Activated T-cell treated with anti-CD3 and anti-CD28 coated beads for 4 hours (primary cell): ENCODE results near the gene TERB1.

Experiments used
- DNase-seq: peaks from one replicate; pipeline ENCODE4 v3.0.0-alpha.2; 2020

Gene TERB1, protein sequence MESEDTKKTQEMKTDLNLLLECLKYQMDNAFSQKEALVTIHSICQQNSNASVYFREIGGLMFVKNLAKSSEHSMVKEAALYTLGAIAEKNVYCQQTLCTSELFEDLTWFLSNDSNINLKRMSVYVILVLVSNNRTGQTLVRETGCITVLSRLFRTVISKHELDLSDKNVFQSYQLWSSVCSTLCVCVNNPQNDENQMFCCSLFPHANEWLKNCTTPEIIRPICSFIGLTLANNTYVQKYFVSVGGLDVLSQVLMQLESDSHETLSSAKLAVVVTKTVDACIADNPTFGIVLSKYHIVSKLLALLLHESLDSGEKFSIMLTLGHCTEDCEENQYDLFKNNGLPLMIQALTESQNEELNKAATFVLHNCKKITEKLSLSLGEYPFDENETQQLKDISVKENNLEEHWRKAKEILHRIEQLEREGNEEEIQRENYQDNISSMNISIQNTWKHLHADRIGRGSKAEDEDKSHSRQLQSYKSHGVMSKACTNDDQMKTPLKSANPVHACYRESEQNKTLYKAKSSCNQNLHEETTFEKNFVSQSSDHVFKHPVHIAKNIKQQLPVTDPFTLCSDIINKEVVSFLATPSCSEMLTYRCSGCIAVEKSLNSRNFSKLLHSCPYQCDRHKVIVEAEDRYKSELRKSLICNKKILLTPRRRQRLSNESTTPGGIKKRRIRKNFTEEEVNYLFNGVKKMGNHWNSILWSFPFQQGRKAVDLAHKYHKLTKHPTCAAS

DNA sequence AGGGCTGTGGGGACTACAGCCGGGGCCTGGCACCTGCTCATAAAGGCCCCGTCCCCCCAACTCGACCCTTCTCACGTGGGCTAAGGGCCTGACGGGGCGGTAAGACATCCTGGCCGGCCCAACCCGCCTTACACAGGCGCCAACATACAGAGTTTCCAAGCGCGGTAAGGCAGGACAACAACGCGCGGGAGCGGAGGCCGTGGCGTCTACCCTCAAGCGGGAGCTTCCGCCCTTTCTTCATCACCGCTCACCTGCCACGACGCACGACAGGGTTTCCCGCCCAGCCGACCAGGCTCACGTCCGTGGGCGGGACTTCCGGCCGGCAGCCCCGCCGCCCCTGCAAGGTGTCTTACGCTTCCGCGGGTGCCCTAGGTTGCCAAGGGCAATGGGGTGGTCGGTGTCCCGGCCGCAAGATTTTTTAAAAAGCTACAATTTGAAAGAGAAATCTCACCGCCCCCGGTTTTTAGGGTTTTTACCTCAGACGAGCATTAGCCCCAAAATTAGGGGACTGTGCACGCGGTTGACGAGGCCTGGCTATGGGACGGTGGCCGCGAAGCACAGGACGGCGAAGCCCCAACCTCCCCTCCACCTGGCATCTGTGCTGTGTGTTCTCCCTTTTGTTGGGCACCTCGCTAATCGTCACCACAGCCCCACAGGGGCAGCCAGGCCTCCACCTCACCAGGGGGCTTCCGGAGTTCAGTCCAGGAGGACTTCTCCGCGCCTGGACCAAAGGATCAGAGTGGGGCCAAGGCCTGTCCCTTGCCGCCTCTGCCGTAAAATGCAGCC lies at the start of gene TERB1:
Gene TERB1, minus strand, starts transcription at position 265 of the 786 bp plus-strand sequence. CDS start 4,786 bp downstream, outside the sequence.
- no peak for DNase-seq

DNA sequence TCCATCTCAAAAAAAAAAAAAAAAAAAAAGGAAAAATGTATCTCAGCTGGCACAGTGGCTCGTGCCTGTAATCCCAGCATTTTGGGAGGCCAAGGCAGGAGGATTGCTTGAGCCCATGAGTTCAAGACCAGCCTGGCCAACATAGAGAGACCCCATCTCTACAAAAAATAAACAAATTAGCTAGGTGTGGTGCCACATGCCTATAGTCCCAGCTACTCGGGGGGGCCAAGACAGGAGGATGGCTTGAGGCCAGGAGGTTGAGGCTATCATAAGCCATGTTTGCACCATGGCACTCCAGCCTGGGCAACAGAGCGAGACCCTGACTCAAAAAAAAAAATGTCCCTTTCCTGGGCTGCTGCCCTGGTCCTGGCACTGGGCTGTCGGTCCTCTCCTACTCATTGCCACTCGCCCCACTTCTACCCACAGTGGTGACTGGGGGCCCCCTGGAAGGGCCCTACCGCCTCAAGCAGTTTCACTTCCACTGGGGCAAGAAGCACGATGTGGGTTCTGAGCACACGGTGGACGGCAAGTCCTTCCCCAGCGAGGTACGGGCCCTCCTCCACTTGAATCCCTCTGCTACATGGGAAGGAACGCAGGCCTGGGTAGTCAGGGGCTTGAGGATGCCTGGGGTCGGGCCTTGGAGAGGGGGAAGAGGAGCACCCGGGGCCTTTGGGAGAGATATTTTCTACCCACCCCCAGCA lies 48.9 kb upstream of the TERB1 start:
- DNase-seq = no peak

DNA sequence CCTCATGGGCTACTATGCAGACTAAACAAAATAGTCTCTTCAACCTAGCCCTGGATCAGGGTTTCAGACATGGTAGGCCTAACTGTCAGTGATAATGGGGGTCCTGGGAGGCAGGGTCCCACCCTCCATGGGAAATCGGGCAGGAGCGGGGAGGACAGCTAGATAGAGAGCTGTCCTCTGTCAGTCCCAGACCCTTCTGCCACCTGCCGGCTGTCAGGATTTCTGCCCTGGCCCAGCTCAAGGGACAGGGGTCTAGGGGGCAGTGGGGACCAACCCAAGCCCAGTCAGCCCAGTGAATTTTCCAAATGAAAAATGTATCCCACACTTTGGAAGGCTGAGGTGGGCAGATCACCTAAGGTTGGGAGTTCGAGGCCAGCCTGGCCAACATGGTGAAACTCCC lies 48.2 kb upstream of the TERB1 start:
- no peak for DNase-seq

DNA sequence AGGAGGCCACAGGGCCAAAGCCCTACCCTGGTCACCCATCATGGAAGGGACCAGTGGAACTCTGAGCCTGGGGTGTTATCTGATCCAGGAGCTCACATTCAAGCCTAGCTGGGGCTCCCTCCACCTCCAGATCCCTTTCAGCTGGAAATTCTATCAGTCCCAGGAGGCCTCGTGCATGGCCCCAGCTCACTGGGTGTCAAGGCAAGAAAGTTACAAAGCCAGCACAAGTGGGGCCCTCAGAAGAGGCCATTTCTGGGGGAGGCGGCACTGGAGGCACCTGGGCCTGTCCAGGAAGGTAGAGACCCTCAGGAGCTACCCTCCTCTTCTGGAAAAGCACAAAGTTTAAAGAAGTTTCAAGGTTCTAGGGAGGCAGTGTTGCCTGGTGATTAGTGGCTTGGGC lies 47.6 kb upstream of the TERB1 start:
- DNase-seq = no peak

DNA sequence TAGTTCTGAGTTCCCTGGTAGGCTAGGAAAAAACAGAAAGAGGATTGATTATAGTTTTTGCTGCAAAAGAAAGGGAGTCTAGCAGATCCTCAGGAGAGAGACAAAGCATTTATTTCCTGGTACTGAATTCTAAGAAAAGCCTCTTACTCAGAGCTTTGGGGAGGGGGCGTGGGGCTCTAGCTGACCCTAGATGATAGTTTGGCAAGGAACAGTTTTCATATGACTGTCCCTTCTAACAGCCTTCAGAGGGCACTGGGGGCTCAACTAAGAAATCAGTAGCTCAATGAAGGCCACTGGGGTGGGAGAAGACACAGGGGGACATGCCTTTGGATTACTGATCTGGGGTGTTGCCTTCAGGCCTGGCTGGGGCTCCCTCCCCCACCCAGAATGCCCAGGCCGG lies 46.8 kb upstream of the TERB1 start:
- DNase-seq = no peak

DNA sequence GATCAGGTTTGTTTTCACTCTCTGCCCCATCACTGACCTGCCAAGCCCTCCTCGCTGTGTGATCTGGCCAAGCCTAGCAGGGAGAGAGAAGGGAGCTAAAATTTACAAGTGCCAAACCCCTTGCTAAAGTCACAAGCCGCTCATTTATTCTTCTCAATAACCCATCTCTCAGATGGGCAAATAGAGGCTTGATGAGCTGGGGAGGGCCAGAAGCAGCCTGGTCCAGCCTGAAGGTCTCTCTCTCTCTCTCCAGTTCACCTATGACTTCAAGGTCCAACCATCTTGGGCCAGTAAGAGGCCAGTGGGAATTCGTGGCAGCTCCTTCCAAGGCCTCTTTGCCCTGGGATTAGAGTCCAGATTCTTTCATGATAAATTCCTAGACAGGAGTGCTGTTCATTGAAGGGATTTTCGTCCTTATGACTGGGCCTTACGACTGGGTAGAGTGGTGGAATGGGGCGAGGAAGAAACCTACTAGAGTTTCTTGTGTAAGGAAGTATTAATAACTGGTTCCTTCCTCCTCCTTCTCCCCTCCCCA lies 46.2 kb upstream of the TERB1 start:
- no peak for DNase-seq

DNA sequence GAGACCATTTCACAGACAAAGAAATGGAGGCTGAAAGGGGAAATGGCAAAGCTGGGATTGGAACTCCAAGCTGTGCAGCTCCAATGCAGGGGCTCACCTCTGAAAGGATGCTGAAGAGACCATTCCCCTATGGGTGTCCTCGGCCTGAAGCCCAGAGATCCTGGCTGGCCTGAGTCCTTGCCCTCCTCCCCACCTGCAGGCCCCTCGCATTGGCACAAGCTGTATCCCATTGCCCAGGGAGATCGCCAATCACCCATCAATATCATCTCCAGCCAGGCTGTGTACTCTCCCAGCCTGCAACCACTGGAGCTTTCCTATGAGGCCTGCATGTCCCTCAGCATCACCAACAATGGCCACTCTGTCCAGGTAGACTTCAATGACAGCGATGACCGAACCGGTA lies 45.4 kb upstream of the TERB1 start:
- DNase-seq = no peak

DNA sequence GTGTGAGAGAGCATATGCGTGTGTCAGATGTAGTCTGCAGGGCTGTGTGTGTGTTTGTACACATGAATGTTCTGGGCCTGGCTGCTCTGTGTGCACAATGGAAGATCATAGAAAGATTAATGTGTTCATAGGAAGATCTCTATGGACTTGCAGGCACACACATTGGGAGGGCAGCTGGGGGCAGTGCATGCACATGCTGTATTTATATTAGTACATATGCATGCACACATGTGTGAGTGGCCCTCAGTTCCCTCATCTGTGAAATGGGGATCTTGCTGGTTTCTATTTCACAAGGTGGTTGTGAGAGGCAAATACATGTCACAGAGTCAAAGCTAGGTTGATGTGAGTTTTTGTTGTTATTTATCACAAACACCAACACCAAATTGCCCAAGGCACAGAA lies 44.9 kb upstream of the TERB1 start:
- DNase-seq = no peak

DNA sequence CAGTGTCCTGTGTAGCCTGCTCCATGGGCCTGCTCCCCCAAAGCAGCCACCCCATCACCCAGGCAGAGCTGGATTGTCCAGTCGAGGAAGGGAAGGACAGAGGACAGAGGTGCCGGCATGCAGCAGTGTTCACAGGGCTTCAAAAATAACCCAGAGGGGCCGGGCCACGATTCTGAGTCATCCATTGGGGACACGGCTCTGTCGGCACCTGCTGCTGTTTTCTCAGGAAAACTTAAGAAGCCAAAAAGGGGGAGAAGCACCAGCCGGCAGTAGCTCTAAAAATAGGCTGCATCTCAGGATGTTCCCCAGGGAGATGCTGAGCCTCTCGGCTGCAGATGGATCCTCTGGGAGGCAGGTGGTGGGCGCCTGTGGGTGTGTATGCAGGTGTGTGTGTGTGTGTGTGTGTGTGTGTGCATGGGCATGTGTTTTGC lies 44.4 kb upstream of the TERB1 start:
- no peak for DNase-seq

DNA sequence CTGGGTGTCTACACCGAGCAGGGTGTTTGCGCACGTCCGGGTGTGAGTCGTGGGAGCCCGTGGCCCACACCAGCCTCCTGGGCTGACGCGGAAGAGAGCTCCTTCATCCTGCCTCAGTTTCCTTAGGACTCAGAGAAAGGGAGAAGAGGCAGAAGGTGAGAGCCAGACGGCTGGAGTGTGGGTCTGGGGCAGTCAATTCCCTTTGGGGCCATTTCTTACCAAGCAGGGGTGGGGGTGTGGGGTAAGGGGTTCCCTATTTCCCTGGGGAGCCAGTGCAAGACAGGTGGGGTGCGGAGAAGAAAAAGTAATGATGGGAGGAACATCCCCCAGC lies 43.7 kb upstream of the TERB1 start:
- no peak for DNase-seq

DNA sequence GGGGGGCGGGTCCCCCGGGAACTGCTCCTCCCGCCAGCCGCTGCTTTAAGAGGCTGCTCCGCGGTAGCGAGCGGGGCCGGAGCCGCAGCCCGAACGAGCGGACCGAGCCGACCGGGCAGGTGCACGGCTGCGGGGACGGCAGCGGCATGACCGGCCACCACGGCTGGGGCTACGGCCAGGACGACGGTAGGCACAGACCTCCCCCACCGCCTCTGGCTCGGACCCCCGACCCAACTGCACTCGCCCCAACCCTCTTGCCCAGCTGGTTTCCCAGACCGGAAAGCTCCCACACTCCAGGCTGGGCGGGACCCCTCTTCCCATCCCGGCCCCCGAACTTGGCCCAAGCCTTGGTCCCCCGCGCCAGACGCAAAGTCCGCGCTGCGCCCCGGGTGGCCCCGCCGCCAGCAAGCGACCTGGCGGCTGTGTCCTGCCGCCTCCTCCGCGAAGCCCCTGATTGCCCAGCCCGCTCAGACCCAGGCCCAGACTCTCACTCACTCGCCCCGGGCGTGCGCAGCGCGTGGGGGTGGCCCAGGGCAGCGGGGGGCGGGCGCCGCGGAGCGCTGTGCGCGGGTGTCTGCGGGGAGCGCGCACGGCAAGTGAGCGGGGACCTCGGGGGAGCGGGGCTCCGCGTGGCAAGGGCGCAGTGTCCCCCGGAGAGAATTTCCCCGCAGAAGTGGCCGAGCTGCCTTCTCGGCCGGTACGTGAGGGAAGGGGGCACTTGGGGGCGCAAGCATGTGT lies 43.1 kb upstream of the TERB1 start, which contains the start of gene CA7:
Gene CA7, plus strand, starts transcription at position 73 of the 738 bp plus-strand sequence. Its CDS starts 74 bp downstream, at position 147.
- no peak for DNase-seq

DNA sequence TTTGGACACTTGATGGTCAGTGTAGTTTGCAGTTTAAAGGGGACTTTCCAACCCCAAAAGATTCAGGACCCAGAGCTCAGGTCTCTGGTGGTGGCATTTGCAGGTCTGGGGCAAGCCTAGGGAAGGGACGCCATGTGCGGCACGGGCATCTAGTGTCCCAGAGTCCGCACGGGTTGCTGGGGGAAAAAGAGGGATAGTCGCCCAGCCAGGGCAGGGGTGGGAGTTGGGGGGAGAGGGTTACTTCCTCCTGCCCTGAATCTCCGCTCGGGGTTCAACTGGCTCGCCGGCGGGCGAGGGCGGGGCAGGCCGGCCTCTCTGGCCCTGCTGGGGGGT lies 42.6 kb upstream of the TERB1 start:
- no peak for DNase-seq

DNA sequence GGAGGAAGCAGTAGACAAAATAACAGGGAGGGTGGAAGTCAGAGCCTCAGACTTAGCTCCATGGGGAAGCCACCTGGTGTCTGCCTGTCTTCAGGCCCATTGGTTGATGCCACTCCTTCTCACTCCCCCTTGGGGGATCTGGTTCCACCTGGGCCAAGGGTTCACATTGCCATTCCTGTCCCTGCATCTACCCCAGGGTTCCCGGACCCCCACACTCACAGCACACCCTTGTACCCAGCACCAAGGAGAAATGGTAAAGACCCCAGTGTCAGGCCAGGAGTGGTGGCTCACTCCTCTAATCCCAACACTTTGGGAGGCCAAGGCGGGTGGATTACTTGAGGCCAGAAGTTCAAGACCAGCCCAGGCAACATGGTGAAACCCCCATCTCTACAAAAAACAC lies 41.8 kb upstream of the TERB1 start:
- DNase-seq = no peak

DNA sequence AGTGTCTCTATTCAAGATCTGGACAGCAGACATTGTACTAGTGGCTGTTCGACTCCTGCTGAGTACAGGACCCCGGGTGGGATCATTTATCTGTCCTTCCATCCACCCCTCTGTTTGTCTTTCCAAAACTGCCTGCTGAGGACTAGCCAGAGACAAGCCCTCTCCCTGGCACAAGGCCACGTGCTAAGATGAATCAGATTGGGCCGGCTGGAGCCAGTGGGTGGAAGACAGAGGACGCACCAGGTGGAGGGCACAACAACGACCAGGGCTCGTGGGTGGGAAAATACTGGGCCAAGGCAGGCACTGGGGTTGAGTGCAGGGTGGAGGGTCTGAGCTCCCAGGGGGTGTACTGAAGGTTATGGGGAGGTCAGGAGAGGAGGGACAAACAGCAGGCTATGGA lies 41.4 kb upstream of the TERB1 start:
- DNase-seq = no peak

DNA sequence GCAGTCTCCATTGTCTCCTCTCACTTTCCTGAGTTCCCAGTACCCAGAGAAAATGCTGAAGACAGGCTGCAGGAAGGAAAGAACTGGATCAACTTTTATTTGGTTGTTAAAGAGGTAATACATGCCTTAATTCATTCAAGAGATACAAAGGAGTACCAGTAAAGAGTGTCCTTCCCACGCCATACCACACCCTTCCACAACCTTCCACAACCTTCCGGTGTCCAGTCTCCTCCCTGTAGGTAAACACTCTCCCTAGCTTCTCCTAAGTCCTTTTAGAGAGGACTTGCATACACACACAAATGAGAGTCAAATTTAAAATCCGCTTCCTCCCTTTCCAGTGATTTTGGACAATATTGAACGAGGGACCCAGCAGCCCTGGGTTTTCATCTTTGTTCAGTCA lies 40.0 kb upstream of the TERB1 start:
- no peak for DNase-seq

DNA sequence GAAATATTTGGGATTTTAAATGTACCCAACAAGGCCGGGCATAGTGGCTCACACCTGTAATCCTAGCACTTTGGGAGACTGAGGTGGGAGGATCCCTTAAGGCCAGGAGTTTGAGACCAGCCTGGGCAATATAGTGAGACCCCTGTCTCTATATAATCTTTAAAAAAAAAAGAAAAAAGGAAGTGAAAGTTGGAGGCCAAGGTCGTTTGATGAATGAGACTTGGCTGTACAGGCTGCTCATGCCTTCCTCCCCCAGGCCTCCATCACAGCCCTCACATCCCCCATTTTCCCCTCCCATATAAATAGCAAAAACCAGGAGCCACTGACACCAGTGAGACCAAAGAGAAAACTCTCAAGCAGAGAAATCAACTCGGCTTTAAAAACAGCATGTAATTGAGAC lies 39.5 kb upstream of the TERB1 start:
- DNase-seq = no peak

DNA sequence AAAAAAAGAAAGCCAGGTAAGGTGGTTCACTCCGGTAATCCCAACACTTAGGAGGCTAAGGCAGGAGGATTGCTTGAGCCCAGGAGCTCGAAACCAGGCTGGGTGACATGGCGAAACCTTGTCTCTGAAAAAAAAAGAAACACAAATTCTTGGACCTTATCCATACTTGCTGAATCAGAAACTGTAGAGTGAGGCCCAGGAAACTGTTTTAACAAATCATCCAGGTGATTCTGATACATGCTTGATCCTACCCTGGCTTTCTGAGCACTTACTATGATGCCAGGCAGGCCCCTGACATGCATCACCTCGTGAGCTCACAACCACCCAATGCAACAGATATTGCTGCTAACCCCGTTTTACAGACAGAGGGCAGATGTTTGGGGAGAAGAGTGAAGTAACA lies 33.4 kb upstream of the TERB1 start:
- no peak for DNase-seq

DNA sequence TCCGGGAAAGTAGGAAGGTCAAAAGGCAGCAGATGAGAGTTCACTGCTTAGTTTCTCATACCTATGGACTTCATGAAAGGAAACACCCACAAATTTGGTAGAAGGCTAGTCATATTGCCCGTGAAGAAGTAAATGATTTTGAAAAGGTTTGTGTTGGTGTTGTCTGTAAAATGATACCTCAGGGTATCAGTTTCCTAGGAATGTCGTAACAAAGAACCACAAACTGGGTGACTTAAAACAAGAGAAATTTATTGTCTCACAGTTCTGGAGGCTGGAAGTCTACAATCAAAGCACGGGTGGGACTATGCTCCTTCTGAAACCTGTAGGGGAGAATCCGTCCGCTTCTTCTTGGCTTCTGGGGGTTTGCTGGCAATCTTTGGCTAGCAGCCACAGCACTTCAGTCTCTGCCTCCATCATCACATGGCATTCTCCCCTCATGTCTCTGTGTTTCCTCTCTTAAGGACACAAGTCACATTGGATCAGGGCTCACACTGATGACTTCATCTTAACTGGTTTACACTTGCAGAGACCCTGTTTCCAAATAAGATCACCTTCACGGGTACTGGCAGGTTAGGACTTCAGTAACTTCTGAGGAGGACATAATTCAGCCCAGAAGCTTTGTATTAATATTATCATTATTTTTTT lies 31.4 kb upstream of the TERB1 start:
- DNase-seq = no peak

DNA sequence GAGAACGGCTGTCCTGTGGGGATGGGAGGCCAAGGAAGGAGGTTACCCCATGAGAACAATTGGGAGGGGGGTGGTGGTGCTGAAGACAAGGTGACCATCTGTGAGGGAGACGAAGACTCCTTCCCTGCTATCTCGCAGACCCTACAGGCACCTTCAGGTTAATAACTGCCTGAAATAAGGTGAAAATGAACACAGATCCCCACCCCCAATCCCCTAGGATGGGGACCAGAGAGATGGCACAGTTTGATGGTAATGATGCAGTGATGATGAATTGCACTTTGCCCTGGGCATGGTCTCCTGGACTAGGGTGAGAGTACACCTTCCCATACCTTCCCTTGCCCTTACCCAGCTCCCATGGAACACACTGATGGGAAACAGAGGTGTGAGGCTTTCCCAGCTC lies 30.8 kb upstream of the TERB1 start:
- no peak for DNase-seq

DNA sequence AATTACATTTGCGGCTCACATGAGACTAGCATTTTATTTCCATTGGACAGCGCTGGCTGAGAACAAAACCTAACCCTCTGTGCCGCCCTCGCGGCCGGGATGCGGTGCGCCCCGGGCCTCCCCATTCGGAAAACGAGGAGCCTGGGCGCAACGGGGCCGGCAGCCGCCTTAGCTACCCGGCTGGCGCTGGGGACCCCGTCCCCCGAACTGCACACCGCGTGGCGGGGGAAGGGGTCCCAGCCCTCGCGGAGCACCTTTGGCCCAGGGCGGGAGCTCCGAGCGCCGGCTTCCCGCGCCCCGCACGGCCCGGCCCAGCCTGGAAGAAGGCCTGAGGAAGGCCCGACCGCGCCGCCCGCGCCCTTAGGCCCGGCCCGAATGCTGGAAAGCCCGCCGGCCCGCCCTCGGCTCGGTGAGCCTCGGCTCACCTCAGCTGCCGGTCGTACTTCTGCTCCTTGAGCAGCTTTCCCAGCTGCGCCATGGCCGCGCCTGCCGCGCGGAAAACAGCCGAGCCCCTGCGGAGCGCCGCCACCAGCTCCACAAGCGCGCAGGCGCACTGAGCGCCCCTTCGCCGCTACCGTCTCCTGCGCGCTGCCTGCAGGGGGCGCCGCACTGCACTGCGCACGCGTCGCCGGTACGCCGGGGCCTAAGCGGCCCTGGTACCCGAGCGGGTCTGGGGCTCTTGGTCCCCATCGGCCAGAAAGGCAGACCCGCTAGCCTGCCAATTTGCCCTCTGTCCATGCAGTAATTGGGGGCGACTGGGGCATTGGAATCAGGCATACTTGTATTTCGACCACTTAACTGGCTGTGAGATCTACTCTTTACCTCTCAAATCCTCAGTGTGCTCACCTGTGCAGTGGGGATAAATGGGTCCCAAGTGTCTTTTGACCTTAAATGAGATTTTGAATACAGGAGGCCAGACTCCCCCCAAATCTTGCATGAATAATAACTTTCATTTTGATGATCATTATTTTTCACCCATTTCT lies 29.3 kb upstream of the TERB1 start, which contains the start of gene NAE1:
Gene NAE1, minus strand, starts transcription at position 555 of the 983 bp plus-strand sequence. Its CDS starts 77 bp downstream, at position 478.
- peak; percentile 84 for DNase-seq
